ENCODE results near the gene GPATCH3.
"Not testable (repeated sequence)": the region's sequence is repeated elsewhere in the genome, so short reads cannot be mapped to it uniquely, and the experiment has no call there.

The GPATCH3 gene

GRCh38 chr1:26855636-26856035 lies 44.6 kb downstream of the GPATCH3 start:
- Histone ChIP-seq H3K4me3 (ENCODE audit: low read length) (no peak overlapping the region), H2AFZ (ENCODE audit: low read depth, low read length) (no peak overlapping the region), H3K4me1 (ENCODE audit: insufficient read depth, low read length) (no peaks in the 10 kb centered on the region), H3K9me3 (ENCODE audit: low read length) (no peaks in the 10 kb centered on the region), H3K36me3 (ENCODE audit: insufficient read depth, low read length) (peaks cover 37% of the 10 kb centered on the region), H3K27me3 (ENCODE audit: insufficient read depth, low read length) (no peaks in the 10 kb centered on the region)

DNA sequence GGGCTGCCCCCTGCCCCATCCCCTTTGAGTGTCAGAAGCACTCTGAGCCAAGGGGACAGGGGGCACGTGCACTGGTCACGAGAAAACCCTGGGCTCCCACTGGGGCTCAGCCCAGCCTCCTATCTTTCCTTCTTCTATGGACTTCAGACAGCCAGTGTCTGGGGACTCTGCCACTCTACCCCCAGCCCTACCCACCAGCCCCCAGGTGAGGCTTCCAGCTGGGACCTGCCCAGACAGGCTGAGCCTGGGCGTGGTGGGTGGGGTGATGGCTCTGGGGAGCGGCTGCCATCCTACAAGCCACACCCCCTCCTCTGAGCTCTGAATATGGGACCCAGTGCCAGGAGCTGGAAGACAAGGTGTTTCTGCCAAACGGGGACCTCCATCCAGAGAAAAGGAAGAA lies 45.4 kb downstream of the GPATCH3 start:
- Histone ChIP-seq H2AFZ (ENCODE audit: low read depth, low read length) (no peak overlapping the region), H3K9me3 (ENCODE audit: low read length) (no peaks in the 10 kb centered on the region), H3K36me3 (ENCODE audit: insufficient read depth, low read length) (peaks cover 44% of the 10 kb centered on the region), H3K27me3 (ENCODE audit: insufficient read depth, low read length) (no peaks in the 10 kb centered on the region), H3K4me1 (ENCODE audit: insufficient read depth, low read length) (no peaks in the 10 kb centered on the region), H3K4me3 (ENCODE audit: low read length) (no peak overlapping the region)

DNA sequence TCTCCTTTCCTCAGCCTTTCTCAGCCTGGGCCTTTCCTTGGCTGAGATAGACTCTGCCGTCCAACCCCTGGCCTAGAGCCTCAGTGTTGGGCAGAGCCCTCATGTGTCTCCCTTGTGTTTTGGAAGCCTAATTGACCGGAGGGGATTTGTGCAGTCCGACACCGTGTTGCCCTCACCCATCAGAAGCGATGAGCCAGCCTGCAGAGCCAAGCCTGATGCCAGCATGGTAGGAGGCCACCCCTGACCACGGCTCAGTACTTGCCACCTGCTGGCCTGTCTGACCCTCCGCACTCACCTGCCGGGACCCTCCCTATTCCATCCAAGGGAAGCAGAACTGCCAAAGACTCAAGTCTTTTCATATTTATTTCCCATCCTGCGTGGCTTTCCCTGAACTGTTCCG lies 46.7 kb downstream of the GPATCH3 start:
- H3K36me3 ChIP-seq (ENCODE audit: insufficient read depth, low read length) = peaks cover 57% of the 10 kb centered on the region
- H3K4me3 ChIP-seq (ENCODE audit: low read length) = no peak overlapping the region
- no peaks in the 10 kb centered on the region for H3K9me3 ChIP-seq (ENCODE audit: low read length)
- no peaks in the 10 kb centered on the region for H3K4me1 ChIP-seq (ENCODE audit: insufficient read depth, low read length)
- H3K27me3 ChIP-seq (ENCODE audit: insufficient read depth, low read length) = no peaks in the 10 kb centered on the region
- no peak overlapping the region for H2AFZ ChIP-seq (ENCODE audit: low read depth, low read length)

DNA sequence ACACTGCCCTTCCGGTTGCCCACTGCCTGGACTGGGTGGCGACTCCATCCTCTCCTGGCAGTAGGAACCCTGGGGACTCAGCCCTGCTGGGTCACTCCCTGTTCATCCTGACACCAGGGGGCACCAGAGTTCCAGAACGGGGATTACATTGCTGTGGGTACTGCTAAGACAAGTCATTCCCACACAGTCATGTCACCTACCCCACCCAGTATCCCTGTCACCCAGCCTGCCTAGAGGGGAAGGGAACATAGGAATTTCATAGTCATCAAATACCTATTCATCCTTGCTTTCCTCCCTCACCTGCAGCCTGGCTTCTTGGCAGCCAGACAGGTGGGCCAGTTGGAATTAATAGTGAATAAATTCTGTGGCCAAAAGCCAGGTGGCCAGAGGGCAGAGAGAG lies 47.1 kb downstream of the GPATCH3 start:
- Histone ChIP-seq H3K4me3 (ENCODE audit: low read length) (no peak overlapping the region), H3K9me3 (ENCODE audit: low read length) (no peaks in the 10 kb centered on the region), H3K4me1 (ENCODE audit: insufficient read depth, low read length) (no peaks in the 10 kb centered on the region), H2AFZ (ENCODE audit: low read depth, low read length) (no peak overlapping the region), H3K36me3 (ENCODE audit: insufficient read depth, low read length) (peaks cover 61% of the 10 kb centered on the region), H3K27me3 (ENCODE audit: insufficient read depth, low read length) (no peaks in the 10 kb centered on the region)

DNA sequence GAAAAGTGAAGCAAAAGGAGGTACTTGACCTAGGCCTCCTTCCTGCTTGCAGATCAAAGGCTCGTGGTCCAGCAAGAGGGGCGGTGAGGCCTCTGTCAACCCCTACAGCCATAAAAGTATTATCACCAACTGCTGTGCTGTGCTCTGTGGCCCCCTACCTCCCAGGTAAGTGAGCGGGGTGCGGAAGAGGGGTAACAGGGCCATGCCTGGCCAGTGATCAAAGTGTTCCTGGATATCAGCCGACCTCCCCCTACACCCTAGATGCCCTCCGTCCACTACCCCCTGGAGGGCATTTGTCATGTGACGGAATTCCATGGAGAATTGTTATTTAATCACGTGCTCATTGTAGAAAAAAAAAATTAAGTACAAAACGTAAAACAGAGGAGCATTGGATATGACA lies 47.6 kb downstream of the GPATCH3 start:
- peaks cover 64% of the 10 kb centered on the region for H3K36me3 ChIP-seq (ENCODE audit: insufficient read depth, low read length)
- H3K9me3 ChIP-seq (ENCODE audit: low read length) = no peaks in the 10 kb centered on the region
- no peak overlapping the region for H3K4me3 ChIP-seq (ENCODE audit: low read length)

DNA sequence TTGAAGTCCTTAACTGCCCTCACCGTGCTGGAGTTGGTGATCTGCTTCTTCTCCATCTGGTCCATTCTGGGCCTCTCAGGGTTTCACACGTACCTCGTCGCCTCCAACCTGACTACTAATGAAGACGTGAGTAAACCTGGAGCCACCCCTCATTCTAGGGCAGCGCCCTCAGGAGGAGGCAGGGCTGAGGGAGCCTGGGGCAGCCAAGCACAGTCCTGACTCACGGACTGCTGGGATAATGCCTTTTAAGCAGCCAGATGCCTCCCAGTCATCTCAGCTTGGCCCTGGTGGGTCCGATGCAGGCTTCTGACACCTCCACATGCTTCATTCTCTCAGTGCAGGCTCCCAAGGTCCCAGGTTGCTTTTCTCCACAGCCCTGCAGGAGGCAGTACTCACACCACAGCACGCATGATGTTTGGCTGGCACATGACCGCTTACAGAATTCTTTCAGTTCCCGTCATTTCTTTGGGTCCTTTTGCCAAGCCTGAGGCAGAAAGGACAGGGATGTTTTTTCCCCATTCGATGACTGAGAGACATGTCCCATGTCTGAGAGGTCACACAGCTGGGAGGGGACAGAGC lies 49.1 kb downstream of the GPATCH3 start:
- Histone ChIP-seq H3K4me1 (ENCODE audit: insufficient read depth, low read length) (no peaks in the 10 kb centered on the region), H3K4me3 (ENCODE audit: low read length) (no peak overlapping the region), H2AFZ (ENCODE audit: low read depth, low read length) (no peak overlapping the region), H3K9me3 (ENCODE audit: low read length) (no peaks in the 10 kb centered on the region), H3K36me3 (ENCODE audit: insufficient read depth, low read length) (peaks cover 66% of the 10 kb centered on the region), H3K27me3 (ENCODE audit: insufficient read depth, low read length) (no peaks in the 10 kb centered on the region)

More for the DNA sequence above, 47.6 kb downstream of the GPATCH3 start:
- no peak overlapping the region for H2AFZ ChIP-seq (ENCODE audit: low read depth, low read length)
- H3K27me3 ChIP-seq (ENCODE audit: insufficient read depth, low read length) = no peaks in the 10 kb centered on the region
- H3K4me1 ChIP-seq (ENCODE audit: insufficient read depth, low read length) = no peaks in the 10 kb centered on the region

DNA sequence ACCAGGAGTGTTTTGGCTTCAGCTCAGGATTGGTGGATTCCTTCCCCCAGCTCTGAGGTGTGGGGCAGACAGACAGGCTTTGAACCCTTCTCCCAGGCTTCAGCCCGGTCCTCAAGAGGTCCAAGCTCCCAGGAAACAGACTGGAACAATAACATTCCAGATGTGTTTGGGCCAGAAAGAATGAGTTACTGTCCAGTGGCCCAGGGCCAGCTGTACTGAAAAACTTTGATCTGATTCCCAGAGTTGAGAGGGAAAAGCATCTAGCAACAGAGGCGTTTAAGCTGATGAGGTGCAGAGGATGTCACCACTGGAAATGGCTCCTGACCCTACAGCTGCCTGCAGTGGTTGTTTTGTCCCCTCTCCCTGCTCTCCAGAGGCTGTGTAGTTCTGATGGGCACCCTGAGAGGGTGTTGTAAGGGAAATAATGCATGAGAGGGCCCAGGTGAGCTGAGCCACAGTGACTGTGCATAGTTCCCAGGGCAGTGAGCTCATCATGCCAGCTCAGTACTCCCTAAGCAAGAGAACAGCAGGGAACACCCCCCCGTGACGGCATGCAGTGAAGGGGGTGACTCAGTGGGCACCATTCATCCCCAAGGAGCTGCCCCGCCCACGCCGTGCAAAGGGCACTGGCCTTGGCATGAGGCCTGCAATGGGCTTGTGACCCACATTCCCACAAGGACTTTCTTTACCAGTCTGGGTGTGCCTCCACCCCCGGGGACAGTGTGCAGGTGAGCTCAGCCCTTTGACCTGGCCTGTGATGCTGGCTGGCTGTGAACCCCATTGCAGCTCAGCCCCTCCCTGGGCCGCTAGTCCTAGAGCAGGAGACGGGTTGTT lies 51.1 kb downstream of the GPATCH3 start:
- H3K4me3 ChIP-seq (ENCODE audit: low read length) = no peak overlapping the region
- H3K36me3 ChIP-seq (ENCODE audit: insufficient read depth, low read length) = peaks cover 63% of the 10 kb centered on the region
- H3K4me1 ChIP-seq (ENCODE audit: insufficient read depth, low read length) = no peaks in the 10 kb centered on the region
- H2AFZ ChIP-seq (ENCODE audit: low read depth, low read length) = no peak overlapping the region
- no peaks in the 10 kb centered on the region for H3K9me3 ChIP-seq (ENCODE audit: low read length)
- no peaks in the 10 kb centered on the region for H3K27me3 ChIP-seq (ENCODE audit: insufficient read depth, low read length)

DNA sequence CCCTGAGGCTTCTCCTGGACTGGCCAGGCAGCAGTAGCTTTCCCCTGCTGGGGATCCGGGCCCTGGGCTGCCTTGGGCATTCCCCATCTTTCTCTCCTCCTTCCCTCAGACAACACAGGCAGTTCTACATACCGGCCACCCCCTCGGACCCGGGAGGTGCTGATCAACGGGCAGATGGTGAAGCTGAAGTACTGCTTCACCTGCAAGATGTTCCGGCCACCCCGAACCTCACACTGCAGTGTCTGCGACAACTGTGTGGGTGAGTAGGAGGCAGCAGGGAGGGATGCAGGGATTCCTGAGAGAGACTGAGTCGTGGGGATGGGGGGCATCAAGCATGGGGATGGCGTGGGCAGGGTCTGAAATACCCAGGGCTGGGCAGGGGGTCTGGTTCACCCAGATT lies 51.8 kb downstream of the GPATCH3 start:
- Histone ChIP-seq H3K36me3 (ENCODE audit: insufficient read depth, low read length) (peaks cover 57% of the 10 kb centered on the region), H3K4me1 (ENCODE audit: insufficient read depth, low read length) (no peaks in the 10 kb centered on the region), H3K4me3 (ENCODE audit: low read length) (no peak overlapping the region), H2AFZ (ENCODE audit: low read depth, low read length) (no peak overlapping the region), H3K27me3 (ENCODE audit: insufficient read depth, low read length) (no peaks in the 10 kb centered on the region), H3K9me3 (ENCODE audit: low read length) (no peaks in the 10 kb centered on the region)

- not testable (repeated sequence) for H2AFZ ChIP-seq (ENCODE audit: low read depth, low read length); H3K9me3 ChIP-seq (ENCODE audit: low read length); H3K4me1 ChIP-seq (ENCODE audit: insufficient read depth, low read length); H3K4me3 ChIP-seq (ENCODE audit: low read length); H3K27me3 ChIP-seq (ENCODE audit: insufficient read depth, low read length)
- peaks cover 51% of the 10 kb centered on the region for H3K36me3 ChIP-seq (ENCODE audit: insufficient read depth, low read length)
These were observed 52.4 kb downstream of the GPATCH3 start for GRCh38 chr1:26847826-26848225.

GRCh38 chr1:26844424-26845196 lies 55.7 kb downstream of the GPATCH3 start:
- Histone ChIP-seq H3K27me3 (ENCODE audit: insufficient read depth, low read length) (no peaks in the 10 kb centered on the region), H2AFZ (ENCODE audit: low read depth, low read length) (no peak overlapping the region), H3K36me3 (ENCODE audit: insufficient read depth, low read length) (peaks cover 38% of the 10 kb centered on the region), H3K9me3 (ENCODE audit: low read length) (no peaks in the 10 kb centered on the region), H3K4me3 (ENCODE audit: low read length) (no peak overlapping the region), H3K4me1 (ENCODE audit: insufficient read depth, low read length) (no peaks in the 10 kb centered on the region)

All from neuron (in vitro differentiated cells).